ENCODE measurements around the gene UGT1A9.

The UGT1A9 gene

GRCh38 chr2:233800208-233800607 lies 128.5 kb downstream of the UGT1A9 start:
- DNase-seq, result no peak

DNA sequence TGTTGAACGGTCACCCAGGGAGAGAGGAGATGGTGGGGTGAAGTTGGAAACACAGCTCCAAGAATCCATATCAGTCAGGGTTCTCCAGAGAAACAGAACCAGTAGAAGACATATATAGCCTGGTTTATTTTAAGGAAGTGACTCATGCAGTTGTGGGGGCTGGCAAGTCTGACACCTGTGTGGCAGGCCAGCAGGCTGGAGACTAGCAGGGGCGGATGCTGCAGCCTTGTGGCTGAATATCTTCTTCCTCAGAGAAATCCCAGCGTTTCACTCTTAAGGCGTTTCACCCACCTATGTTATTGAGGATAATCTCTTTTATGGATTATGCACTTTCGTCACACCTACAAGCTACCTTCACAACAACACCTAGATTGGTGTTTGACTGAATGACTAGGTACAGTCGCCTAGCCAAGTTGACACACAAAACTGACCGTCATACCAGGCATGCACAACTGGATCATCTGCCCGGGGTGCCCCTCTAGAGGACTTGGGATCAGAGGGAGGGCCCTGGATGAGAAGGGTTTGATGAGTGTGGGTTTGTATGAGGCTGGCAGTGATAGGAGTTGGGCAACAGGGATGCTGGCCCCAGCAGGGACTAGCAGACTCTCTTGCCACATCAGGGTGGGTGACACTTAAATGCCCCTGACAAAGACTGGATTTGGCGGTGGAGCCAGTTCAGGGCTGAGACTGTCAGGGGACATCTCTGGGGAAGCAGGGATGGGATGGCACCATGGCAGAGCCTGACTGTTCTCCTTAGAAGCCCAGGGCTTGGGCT lies 129.8 kb downstream of the UGT1A9 start:
- DNase-seq, result no peak

GRCh38 chr2:233802132-233802815 lies 130.6 kb downstream of the UGT1A9 start:
- DNase-seq, result no peak

DNA sequence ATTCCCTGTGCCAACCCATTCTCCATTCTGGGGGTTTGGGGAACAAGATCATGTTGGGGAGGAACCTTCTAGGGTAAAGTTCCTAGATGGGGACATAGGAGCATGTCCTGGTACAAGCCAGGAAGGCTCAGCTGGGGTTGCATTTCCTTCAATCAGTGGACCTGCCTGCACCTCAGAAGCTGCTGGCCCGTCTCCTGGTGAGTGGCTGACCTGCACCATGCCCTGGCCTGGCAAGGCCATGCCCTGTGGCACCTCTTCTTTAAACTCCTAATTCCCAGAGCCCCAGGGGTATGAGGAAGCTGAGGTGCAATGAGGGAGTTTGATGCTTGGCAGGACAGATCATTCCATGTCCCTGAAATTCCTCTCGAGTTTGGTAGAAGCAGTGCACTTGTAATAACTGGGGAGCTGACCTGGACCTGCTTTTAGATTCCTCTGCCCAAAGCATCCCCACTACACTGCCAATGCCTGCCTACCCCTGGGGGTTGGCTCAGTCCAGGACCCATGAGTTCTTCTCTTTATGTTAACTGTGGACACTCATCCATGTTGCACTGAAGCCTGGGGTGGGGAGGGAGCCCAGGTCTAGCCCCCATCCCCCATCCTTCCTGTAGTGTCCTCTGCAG lies 131.7 kb downstream of the UGT1A9 start:
- no peak for DNase-seq

GRCh38 chr2:233803994-233804393 lies 132.3 kb downstream of the UGT1A9 start:
- DNase-seq, result no peak

DNA sequence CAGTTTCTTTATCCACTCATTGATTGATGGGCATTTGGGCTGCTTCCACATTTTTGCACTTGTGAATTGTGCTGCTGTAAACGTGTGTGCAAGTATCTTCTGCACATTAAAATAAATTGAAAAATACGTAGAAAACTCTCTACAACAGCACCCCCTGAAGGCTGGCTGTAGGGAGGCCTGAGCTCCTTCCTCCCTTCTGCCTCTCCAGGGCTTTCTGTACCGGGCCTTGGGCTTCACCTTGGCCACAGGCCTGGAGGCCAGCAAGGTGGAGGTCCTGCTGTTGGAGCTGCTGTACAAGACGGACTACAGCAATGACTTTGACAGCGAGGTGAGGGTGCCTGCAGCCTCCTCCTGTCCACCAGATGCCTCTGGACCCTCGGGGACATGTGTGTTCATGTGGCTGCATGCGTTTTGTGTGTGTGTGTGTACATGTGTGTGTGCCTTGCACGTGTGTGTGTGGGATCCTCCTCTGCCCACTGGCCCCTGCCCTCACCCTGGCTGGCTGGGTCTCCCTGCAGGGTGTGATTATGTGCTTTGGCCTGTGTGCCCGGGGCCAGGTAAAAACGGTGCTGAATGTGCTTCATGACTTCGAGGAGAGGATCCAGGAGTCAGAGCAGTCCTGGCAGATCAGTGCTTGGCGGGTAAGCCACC lies 135.6 kb downstream of the UGT1A9 start:
- DNase-seq, result no peak

DNA sequence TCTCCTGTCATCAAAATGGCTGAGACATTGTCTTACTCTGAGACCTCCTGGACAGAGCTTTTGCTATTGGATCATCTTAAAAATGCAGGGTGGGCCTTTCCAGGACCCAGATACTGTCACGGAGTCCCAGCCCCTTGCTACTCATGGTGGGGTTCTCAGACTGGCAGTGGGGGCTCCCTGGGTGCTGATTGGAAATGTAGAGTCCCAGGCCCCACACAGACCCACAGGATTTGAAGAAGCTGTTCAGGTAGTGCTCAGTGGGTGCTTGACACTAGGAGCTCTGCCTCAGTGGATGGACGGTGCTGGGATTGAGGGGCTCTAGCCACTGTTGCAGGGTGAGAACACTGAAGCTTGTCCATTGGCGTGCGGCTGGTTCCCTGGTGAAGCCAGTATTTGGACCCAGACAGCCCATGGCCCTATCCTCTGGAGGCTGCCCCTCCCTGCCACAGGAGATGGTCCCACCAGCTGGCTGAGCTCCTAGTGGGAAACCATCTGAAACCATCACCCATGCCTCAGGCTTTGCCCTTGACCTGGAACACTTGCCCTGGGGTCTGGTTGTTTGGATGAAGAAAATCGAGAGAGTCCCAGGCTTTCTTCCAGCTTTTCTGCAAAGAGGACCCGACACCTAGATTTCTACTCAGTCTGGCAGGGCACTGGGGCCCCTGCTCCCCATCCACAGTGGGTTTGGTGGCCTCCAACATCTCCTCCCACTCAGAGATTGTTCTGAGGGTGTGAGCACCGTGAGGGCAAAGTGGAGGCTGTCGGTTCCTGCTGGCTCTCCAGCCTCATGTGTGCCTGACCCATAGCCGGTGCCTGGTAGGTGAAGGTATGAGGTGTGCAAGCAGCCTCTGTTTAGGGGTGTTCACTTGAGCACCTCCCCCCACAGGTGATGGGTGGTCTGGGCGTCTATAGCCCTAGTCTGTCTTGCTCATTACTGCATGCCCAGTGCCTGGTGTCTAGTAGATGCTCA lies 136.6 kb downstream of the UGT1A9 start:
- DNase-seq, result no peak

- no peak for DNase-seq
These were observed 138.7 kb downstream of the UGT1A9 start for GRCh38 chr2:233810385-233810784.

DNA sequence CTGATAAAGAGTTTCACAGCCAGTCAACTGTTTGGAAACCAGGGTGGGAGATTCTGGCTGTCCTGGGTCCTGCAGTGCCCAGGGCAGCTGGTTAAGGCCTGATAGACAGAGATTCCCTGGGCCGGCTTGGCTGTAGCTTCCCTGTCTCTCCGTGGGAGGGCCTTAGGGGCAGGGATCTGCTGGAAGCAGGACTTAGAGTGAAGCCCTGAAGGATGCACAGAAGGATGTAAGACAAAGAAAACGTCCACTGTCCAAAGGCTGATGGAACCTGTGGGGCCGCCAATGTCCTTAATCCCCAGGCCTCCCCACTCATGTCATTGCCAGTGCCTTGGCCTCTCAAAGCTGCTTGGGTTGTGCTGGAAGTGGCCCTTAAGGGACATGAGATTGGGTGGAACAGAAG lies 139.4 kb downstream of the UGT1A9 start:
- no peak for DNase-seq

DNA sequence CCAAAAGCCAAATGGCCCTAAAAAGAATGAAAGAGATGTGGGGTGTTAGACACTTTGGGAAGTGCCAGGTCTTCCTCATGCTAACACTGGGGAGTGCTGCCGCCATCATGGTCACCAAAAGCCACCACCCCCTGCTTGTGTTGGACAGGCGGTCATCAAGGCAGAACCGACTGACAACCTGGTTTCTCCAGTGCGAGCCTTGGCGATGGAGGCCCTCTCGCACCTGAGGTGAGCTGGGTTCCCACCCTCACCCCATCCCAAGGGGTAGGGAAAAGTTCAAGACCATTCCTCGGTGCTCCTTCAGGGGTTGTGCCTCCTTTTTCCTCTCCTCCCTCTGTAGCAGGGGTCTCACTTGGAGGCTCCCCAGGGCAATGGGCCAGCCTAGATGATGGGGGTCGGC lies 140.0 kb downstream of the UGT1A9 start:
- no peak for DNase-seq

- no peak for DNase-seq
These were observed 141.7 kb downstream of the UGT1A9 start for GRCh38 chr2:233813236-233814055.

DNA sequence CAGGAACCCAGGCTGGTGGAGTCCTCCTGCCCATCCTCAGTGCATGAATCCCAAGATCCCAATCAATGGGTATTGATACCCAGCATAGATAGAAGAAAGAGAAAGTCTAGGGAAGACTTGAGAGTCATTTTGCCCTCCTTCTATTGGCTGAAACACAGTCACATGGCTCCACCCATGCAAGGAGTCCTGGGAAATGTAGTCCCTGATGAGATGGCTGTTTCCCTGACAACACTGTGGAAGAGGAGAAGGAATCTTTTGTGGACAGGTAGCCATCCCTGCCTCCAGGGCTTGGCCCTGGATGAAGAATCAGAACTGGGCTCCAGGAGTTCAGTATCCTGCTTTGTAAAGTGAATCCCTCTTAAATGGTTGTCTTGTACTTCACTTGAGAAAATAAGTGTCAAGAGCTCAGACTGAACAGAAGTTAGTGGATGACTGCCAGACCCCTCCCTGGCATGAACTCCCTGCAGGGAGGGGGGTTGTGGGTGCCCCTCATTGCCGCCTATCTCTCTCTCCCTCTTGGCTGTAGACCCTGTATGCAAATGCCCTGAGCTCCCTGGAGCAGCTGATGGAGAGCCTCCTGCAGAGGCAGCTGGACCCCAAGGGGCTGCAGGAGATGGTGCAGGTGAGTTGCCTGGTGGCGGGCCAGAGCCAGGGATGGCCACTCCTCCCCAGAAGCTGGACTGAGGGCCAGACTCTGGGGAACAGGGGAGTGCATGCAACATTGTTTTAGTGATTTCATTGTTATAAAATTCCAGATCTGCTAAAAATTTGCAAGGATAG lies 142.5 kb downstream of the UGT1A9 start:
- peak; percentile 60 for DNase-seq

GRCh38 chr2:233815861-233816260 lies 144.2 kb downstream of the UGT1A9 start:
- DNase-seq, result no peak

GRCh38 chr2:233816334-233816733 lies 144.6 kb downstream of the UGT1A9 start:
- DNase-seq, result peak; percentile 74

GRCh38 chr2:233816771-233817170 lies 145.1 kb downstream of the UGT1A9 start:
- DNase-seq, result no peak

- no peak for DNase-seq
These were observed 145.7 kb downstream of the UGT1A9 start for GRCh38 chr2:233817361-233817911.

GRCh38 chr2:233817995-233818638 lies 146.4 kb downstream of the UGT1A9 start:
- DNase-seq, result no peak

DNA sequence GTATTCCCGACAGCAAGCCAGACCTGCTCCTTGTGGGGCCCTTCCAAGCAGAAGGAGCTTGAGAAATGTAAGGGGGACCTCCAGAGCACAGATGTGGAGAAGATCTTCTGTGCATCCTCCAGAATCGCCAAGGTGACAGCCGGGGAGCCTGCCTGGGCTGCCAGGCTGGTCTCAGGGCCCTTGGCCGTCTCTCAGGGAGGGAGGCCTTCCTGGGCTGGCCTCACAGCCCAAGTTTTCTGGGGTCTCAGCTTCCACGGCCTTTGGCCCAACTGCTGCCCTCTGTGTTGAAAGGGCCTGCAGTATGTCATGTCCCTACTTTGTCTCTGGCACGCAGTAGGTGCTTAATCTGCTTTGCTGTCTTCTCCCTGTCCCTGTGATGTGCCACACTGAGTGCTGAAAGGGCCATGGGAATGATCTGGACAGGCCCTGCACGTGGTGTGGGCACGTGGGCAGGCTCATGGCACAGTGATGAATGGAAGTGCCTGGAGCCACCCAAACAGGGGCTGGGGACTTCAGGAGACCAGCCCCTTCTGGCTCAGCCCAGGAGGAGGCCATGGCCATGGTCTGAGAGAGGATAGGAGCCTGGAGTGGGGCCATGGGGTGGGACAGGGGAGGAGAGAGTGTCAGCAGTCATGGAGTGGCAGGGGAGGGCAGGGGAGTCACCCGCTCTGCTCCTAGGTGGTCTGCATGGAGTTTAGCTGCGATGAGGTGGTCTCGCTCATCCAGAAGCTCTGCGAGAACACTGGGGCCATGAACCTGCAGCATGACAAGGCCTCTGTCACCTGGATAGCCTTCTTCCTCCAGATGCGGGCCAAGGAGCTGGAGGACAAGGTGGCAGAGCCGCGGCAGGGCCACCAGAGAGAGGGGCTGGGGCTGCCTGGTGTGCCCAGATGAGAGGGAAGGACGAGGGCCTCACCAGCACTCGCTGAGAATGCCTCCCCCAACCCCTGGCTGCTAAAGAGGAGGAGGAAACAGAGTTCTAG lies 147.2 kb downstream of the UGT1A9 start:
- DNase-seq, result no peak

All from NCI-H82 (cell line).